ENCODE data around the gene TARBP2. TPM values are rescaled to one million over a fixed set of nuclear protein-coding genes. Genes with fewer than 3 reads are reported as not detected.
A peak's percentile ranks its signal among the peaks of the same experiment; 100 is the strongest.

TARBP2 gene
- total and polyA plus RNA-seq, 2 experiments from 2014 or later = 58.3 to 79.8 TPM

GRCh38 chr12:53463802-53464560, 37.1 kb upstream of the TARBP2 start:
- Histone ChIP-seq H3K4me3 (no peak overlapping the region), H3K36me3 (peaks cover 99% of the 10 kb centered on the region), H3K27me3 (no peaks in the 10 kb centered on the region), H3K4me1 (ENCODE audit: low read depth) (peaks cover 38% of the 10 kb centered on the region), H3K9me3 (ENCODE audit: low read depth) (no peaks in the 10 kb centered on the region), H3K27ac (peak overlapping the region; percentile 61)
- no peak for DNase-seq (ENCODE audit: low read depth in 1 of 2, low spot score in 1 of 2)
- TF ChIP-seq CTCF (IDR thresholded peaks at IDR 0.05; ENCODE audit: low read depth, low read length) = no peak

DNA sequence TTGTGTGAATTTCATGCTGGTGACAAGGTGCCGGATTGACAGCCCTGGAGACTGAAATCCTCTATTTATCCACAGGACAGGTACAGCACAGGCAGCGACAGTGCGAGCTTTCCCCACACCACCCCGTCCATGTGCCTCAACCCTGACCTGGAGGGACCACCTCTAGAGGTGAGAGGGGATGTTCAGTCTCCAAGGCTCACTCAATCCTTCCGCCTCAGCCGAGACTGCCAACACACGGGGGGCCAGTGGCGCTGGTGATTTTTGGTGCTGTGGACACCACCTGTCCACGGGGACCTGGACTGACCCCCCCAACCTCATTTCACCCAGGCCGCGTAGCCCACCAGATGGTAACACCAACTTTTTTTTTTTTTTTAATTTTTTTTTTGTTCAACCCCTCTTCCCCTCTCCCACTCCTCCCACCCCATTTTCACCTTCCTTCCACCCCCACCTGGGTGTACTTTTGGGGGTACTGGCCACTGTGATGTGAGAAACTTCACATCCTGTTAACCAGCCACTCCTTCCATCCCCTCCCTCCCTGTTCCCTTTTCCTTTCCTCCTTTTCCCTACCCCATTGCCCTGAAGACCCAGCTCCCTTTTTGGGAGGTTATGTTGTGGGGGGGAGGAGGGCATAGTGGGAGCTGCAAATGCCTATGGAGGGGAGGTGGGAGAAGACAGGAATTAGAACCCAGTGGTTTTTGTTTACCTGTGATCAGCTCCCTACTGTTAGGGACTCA, 36.2 kb upstream of the TARBP2 start:
- no peak for TF ChIP-seq CTCF (IDR thresholded peaks at IDR 0.05; ENCODE audit: low read depth, low read length)
- Histone ChIP-seq H3K9me3 (ENCODE audit: low read depth) (no peaks in the 10 kb centered on the region), H3K4me3 (no peak overlapping the region), H3K4me1 (ENCODE audit: low read depth) (peaks cover 33% of the 10 kb centered on the region), H3K27me3 (no peaks in the 10 kb centered on the region), H3K27ac (peak overlapping the region; percentile 11), H3K36me3 (peaks cover 98% of the 10 kb centered on the region)
- no peak for DNase-seq (ENCODE audit: low read depth in 1 of 2, low spot score in 1 of 2)

- H3K27me3 ChIP-seq = no peaks in the 10 kb centered on the region
These were observed 35.4 kb upstream of the TARBP2 start for GRCh38 chr12:53465679-53466078.

GRCh38 chr12:53466640-53467039, 34.4 kb upstream of the TARBP2 start:
- no peaks in the 10 kb centered on the region for H3K27me3 ChIP-seq
- DNase-seq (ENCODE audit: low read depth in 1 of 2, low spot score in 1 of 2) = no peak
- no peak for TF ChIP-seq CTCF (IDR thresholded peaks at IDR 0.05; ENCODE audit: low read depth, low read length)
- no peaks in the 10 kb centered on the region for H3K9me3 ChIP-seq (ENCODE audit: low read depth)
- H3K27ac ChIP-seq = no peak overlapping the region
- peaks cover 96% of the 10 kb centered on the region for H3K36me3 ChIP-seq
- peaks cover 15% of the 10 kb centered on the region for H3K4me1 ChIP-seq (ENCODE audit: low read depth)
- H3K4me3 ChIP-seq = no peak overlapping the region

More at GRCh38 chr12:53465679-53466078, 35.4 kb upstream of the TARBP2 start:
- no peaks in the 10 kb centered on the region for H3K9me3 ChIP-seq (ENCODE audit: low read depth)
- peaks cover 96% of the 10 kb centered on the region for H3K36me3 ChIP-seq
- H3K4me3 ChIP-seq = no peak overlapping the region
- peak; percentile 9 for TF ChIP-seq CTCF (IDR thresholded peaks at IDR 0.05; ENCODE audit: low read depth, low read length)
- H3K4me1 ChIP-seq (ENCODE audit: low read depth) = peaks cover 25% of the 10 kb centered on the region
- H3K27ac ChIP-seq = no peak overlapping the region
- no peak for DNase-seq (ENCODE audit: low read depth in 1 of 2, low spot score in 1 of 2)

DNA sequence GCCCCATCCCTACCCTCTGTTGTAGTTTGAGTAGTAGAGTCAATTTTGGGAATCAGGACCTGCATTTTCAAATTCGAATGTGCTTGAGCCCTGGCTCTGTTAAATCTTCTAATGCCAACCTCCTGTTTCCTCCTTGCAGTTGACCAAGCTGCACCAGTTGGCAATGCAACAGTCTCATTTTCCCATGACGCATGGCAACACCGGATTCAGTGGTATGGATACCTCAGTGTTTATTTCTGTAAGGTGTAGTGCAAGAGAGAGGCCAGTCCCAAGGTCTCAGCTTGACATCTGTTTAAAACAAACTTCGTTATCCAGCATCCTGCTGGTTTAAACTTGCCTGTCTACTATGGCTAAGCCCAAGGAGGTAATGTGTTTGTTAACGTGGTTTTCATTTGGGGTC, 34.0 kb upstream of the TARBP2 start:
- DNase-seq (ENCODE audit: low read depth in 1 of 2, low spot score in 1 of 2) = no peak
- H3K9me3 ChIP-seq (ENCODE audit: low read depth) = no peaks in the 10 kb centered on the region
- TF ChIP-seq CTCF (IDR thresholded peaks at IDR 0.05; ENCODE audit: low read depth, low read length) = no peak
- peaks cover 96% of the 10 kb centered on the region for H3K36me3 ChIP-seq
- no peak overlapping the region for H3K4me3 ChIP-seq
- no peak overlapping the region for H3K27ac ChIP-seq
- H3K27me3 ChIP-seq = no peaks in the 10 kb centered on the region
- peaks cover 11% of the 10 kb centered on the region for H3K4me1 ChIP-seq (ENCODE audit: low read depth)
